ENCODE data around the gene TTPAL. TPM values are rescaled to one million over a fixed set of nuclear protein-coding genes. Genes with fewer than 3 reads are reported as not detected.
"Not testable (repeated sequence)": the region's sequence is repeated elsewhere in the genome, so short reads cannot be mapped to it uniquely, and the experiment has no call there.

Gene TTPAL
- total RNA-seq, 1 experiment from 2014 or later = 8.5 TPM

GRCh38 chr20:44468044-44468782, 7.5 kb upstream of the TTPAL start:
- DNase-seq (ENCODE audit: low read depth) = no peak

DNA sequence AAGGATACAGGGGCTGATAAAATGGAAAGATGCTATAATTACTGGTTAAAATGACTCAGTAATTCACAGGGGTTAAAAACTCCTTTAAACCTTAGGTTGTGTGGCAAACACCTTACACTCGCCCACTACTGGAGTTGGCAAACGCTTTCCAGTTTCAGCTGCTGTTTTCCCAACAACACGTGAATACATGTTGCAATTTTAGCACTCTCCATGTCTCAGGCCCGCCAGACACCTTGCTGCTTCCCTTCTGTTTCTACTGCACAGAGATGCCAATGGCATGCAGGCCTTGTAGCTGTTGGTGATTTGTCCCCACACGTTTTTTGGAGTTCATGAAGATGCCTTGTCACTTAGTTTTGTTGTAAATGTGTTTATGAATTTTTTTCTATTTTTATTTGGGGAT, 5.3 kb upstream of the TTPAL start:
- no peak for DNase-seq (ENCODE audit: low read depth)

DNA sequence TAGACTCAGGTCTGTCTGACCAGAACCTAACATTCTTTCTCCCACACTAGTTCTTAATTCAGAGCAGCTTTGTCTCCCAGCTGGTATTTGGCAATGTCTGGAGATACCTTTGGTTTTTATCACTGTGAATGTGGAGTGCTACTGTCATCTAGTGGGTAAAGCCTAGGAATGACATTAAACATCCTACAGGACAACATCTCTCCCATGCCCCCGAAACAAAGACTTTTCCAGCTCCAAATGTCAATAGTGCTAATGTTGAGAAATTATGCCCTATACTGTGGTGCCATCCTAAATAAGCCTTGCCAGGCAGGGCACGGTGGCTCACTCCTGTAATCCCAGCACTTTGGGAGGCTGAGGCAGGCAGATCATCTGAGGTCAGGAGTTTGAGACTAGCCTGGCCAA, 4.2 kb upstream of the TTPAL start:
- peak; percentile 63 for DNase-seq (ENCODE audit: low read depth)

- not testable (repeated sequence) for DNase-seq (ENCODE audit: low read depth)
These were observed 3.4 kb upstream of the TTPAL start for GRCh38 chr20:44472283-44472682.

DNA sequence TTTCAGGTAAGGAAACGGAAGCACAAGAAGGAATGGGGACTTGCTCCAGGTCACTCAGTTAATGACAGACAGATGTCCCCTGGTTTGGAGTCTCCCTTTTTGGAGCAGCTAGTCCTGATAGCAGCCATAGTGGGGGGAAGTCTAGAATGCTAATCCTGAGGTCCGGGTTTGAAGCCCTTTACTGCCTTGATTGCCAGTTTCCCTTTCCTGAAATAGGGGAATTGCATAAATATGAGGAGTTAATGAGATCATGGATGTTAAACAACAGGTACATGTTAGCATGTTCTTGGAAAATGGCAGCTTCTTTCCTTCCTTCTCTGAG, 341 bp upstream of the TTPAL start:
- no peak for DNase-seq (ENCODE audit: low read depth)

DNA sequence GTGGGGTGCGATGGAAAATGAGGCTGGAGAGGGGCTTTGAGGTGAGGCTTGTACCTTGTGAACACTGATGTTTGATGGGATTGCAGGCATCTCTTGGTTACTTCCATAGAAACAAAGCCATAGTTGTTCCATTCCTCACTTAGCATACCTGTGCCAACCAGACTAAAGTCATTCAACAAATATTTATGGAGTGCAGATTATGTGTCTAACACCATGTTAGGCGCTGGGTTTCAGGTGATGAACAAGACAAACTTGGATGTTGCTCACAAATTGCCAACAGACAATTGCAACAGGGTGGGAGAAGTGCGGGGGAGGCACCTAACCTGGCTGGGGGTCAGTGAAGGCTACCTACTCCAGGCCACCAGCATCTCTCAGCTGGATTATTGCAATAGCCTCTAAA, 1.5 kb downstream of the TTPAL start:
- no peak for DNase-seq (ENCODE audit: low read depth)

- DNase-seq (ENCODE audit: low read depth) = no peak
These were observed 2.5 kb downstream of the TTPAL start for GRCh38 chr20:44478206-44478605.

DNA sequence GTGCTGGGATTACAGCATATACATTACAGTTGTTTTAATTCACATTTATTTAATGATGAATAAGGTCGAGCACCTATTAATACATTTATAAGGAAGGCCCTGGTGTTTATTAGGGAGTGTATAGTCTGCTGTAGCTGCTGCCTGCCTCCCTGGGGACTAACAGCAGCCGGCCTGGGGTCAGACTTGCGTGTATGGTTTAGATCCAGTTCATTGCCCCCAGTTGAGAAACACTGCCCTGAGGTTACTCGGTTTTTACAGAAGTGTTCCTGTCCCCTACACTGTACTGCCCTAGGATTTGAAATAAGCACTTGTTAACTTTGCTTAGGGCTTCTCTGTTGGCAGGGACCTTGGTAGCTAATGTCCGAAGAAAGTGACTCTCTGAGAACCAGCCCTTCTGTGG, 4.0 kb downstream of the TTPAL start:
- DNase-seq (ENCODE audit: low read depth) = no peak

DNA sequence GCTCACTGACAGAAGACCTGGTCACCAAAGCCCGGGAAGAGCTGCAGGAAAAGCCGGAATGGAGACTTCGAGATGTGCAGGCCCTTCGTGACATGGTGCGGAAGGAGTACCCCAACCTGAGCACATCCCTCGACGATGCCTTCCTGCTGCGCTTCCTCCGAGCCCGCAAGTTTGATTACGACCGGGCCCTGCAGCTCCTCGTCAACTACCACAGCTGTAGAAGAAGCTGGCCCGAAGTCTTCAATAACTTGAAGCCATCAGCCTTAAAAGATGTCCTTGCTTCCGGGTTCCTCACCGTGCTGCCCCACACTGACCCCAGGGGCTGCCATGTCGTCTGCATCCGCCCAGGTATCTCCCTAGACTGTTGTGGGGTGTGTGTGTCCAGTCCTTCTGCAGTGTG, 4.4 kb downstream of the TTPAL start:
- DNase-seq (ENCODE audit: low read depth) = no peak

DNA sequence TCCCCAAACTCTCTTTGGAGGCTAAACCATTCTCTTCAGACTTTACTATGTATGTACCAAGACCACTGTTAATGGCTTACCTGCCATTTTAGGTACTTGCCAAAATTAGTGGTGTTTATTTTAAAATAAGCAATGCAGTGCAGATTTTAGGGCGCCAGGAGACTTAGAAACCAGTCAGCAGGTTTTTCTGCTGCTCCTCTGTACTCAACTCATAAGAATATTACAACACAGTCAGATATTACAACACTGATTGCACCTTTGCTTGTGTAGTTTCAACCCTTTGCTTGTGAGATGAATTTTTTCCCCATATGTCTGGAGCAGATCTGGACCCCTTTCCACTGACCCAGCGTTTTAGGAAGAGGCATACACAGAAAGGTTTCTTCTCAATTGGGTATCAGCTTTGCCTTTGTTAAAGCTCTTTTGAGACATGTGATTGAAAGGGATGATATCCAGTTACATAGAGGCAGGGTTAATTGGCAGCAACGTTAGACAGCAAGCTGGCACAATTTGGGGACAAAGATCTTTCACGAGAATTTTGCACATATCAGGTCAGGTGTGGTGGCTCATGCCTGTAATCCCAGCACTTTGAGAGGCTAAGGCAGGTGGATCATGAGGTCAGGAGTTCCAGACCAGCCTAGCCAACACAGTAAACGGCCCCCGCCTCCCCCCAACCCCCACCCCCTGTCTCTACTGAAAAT, 6.2 kb downstream of the TTPAL start:
- DNase-seq (ENCODE audit: low read depth) = no peak

DNA sequence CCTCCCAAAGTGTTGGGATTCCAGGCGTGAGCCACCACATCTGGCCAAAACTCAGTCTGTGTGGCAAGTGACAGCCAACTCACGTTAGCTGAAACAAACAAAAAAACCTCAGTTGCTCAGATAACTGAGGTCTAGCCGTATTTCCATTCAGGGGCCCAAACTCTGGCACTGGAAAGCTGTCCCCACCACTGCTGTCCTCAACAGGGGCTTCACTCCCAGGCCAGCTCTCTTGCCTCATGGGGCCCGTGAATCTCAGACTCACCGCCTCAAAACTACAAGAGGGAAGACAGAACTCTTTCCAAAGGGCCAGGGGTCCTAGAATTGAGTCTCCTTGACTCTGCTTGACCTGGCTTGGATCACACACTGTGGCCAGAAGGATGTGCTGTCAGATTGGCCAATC, 7.4 kb downstream of the TTPAL start:
- DNase-seq (ENCODE audit: low read depth) = no peak

- no peak for DNase-seq (ENCODE audit: low read depth)
These were observed 9.6 kb downstream of the TTPAL start for GRCh38 chr20:44485078-44485829.

GRCh38 chr20:44485830-44486198, 10.1 kb downstream of the TTPAL start:
- no peak for DNase-seq (ENCODE audit: low read depth)

DNA sequence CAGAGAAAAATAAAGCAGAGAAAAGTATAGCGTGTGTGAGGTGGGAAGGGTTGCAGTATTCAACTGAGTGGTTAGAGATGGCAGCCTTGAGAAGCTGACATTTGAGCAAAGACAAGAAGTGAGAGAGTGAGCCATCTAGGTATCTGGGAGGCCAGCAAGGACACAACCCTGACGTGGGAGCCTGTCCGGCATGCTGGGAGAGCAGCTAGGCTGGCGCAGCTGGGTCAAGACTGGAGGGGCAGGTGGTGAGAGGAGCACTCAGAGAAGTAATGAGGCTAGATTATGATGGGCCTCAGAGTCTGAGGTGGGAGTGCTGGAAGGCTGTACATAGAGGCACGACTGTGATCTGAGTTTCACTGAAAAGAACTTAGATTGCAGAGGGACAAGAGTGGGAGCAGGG, 12.9 kb downstream of the TTPAL start:
- no peak for DNase-seq (ENCODE audit: low read depth)

GRCh38 chr20:44489223-44489622, 13.5 kb downstream of the TTPAL start:
- DNase-seq (ENCODE audit: low read depth) = no peak

DNA sequence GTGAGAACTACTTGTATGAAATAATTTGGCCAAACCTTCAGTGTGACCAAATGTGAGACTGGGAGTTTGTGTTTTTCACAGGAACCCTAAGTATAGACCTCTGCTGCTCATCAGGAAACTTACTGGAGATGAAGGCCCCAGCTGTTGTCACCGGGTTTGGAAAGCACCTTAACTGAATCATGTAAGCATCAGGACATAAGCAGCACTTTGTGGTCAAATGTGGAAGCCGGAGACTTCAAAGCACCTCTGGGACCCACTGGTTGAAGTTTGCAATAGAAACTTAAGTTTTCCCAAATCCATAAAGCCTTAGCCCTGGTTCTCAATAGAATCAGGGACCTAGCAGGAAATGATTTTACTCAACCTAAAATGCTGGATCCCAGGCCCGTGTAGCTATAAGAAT, 14.3 kb downstream of the TTPAL start:
- no peak for DNase-seq (ENCODE audit: low read depth)

- DNase-seq (ENCODE audit: low read depth) = no peak
These were observed 16.1 kb downstream of the TTPAL start for GRCh38 chr20:44491635-44492395.

- no peak for DNase-seq (ENCODE audit: low read depth)
These were observed 18.6 kb downstream of the TTPAL start for GRCh38 chr20:44494266-44494665.

- no peak for DNase-seq (ENCODE audit: low read depth)
These were observed 19.0 kb downstream of the TTPAL start for GRCh38 chr20:44494681-44495080.

DNA sequence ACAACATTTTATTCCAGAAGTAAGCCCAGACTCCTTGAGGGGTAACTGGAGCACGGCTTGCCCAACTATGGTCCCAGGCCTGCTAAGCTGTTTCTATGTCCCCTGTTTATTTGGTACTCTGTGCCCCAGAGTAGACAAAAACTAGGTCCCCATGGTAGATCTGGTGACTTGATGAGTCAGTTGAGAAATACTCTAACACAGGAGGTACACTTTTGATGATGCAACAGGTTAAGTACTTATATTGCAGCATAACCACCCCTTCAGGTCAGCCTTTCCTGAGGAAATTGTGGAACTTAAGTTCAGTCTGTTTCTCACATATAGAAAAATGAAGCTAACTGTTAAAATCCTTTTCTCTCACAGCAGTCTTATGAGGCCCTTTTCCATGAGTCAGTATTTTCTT, 19.6 kb downstream of the TTPAL start:
- DNase-seq (ENCODE audit: low read depth) = peak; percentile 51

- DNase-seq (ENCODE audit: low read depth) = peak; percentile 99
These were observed 20.3 kb downstream of the TTPAL start for GRCh38 chr20:44495802-44496481.

- peak; percentile 96 for DNase-seq (ENCODE audit: low read depth)
These were observed 21.3 kb downstream of the TTPAL start for GRCh38 chr20:44496976-44497375.
